NCI-H345 treated with DMSO at 0.1 percent for 48 hours (cell line): ENCODE data around the gene ABI3.
"Not testable (repeated sequence)": the region's sequence is repeated elsewhere in the genome, so short reads cannot be mapped to it uniquely, and the experiment has no call there.

Source experiments
- DNase-seq: peaks from one replicate; lab custom pipeline; 2025; ENCODE audit not compliant: unreplicated experiment; lab: John Stamatoyannopoulos, UW

The ABI3 gene

DNA sequence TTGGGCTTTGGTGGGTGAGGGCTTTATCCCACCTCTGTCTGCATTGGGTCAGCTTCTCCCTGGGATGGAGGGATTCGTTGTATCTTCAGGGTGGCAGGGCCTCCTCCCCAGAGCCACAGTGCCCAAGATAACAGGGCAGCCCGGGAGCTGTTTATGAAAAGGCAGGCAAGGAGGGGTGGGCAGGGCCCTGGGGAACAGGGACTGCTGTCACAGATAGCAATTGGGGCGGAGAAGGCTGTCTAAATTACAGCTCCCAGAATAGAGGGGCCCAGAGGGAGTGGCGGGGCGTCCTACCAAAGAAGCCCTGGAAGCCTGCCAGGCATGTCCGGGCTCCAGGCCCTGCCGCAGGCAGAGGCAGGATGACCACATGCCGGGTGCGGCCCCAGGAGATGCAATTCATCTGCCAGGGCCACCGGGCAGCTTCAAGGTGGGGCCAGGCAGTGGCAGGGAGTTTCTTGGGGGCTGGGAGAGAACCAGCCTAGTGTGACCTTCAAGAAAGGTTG is 38.8 kb downstream of the ABI3 start:
- DNase-seq: no peak

- DNase-seq: no peak
These were observed 39.5 kb downstream of the ABI3 start for GRCh38 chr17:49249890-49250522.

DNA sequence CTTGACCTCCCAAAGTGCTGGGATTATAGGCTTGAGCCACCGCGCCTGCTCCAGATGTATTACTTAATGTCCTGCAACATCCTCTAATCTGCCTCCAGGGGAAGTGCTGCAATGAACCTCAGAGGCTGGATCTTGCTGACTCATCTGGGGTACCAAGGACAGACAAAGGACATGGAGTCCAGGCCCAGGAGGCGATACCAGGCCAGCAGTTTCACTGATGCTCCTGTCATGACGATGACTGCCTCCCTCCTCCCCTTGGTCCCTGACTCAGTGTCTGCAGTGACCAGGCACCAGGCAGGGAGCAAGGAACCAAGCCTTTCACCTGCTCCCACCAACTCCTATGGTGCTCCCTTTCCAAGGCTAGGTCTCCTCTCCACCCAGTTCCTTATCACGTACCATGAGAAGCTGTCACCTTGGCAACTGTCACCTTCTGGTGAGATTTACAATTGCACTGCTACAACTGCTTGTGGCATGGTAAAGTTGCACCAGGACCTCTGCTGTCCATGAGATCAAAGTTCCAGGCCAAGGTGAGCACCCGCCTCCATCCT is 41.7 kb downstream of the ABI3 start:
- DNase-seq: no peak

DNA sequence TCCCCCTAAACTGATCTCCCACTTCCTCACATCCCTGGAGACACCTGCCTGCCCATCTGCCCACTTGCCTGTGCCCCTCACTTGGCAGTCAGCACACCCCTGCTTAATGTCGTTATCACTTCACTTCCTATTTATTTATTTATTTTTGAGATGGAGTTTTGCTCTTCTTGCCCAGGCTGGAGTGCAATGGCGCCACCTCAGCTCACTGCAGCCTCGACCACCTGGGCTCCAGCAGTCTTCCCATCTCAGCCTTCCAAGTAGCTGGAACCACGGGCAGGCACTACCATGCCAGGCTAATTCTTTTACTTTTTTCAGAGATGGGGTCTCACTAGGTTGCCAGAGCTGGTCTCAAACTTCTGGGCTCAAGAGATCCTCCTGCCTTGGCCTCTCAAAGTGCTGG is 43.6 kb downstream of the ABI3 start:
- no peak for DNase-seq

GRCh38 chr17:49255125-49255524 is 44.6 kb downstream of the ABI3 start:
- DNase-seq: no peak

DNA sequence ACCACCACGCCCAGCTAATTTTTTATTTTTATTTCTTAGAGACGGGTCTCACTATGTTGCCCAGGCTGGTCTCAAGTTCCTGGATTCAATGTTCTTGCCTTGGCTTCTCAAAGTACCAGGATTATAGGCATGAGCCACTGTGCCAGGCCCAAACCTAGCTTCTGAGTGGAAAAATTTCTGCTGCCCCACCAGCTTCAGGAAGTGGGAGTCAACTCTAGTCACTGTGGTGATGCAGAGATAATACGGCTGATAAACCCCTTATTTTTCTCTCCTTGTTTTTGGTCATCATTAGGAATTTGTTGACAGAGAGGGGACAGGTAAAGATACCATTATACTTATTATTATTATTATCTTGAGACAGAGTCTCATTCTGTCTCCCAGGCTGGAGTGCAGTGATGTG is 47.9 kb downstream of the ABI3 start:
- no peak for DNase-seq

GRCh38 chr17:49259663-49260010 is 49.1 kb downstream of the ABI3 start:
- no peak for DNase-seq

- no peak for DNase-seq
These were observed 49.7 kb downstream of the ABI3 start for GRCh38 chr17:49260011-49260816.

DNA sequence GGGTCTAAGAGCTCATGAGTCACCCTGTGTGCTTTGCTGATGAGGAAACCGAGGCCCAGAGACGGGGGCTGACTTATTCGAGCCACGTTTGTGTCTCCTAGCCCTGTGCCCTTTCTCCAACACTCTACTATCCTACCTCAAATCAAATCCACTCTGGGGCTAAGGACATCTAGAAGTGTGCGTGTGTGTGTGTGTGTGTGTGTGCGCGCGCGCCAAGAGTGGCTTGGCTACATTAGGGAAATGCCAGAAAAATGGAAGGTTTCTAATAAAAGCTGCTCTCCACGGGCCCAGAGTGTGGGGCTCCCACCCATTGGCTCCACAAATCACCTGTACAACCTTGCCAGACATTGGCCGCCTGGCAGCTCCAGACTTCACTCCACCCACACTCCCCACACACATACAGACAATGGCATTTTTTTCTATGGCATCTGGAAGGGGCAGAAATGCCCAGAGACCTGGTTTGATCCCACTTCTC is 50.3 kb downstream of the ABI3 start:
- DNase-seq: no peak

GRCh38 chr17:49261540-49261939 is 51.0 kb downstream of the ABI3 start:
- DNase-seq: not testable (repeated sequence)

GRCh38 chr17:49266233-49266632 is 55.7 kb downstream of the ABI3 start:
- DNase-seq: no peak

- no peak for DNase-seq
These were observed 57.4 kb downstream of the ABI3 start for GRCh38 chr17:49267912-49268311.

- DNase-seq: no peak
These were observed 58.8 kb downstream of the ABI3 start for GRCh38 chr17:49269356-49269755.
